Tibial nerve (tissue), 4 donors: ENCODE results near the gene CACNG8. TPM values are rescaled to one million over a fixed set of nuclear protein-coding genes. Genes with fewer than 3 reads are reported as not detected.

Experiments
- DNase-seq, 2 donors: peaks; one replicate each; pipeline ENCODE4 v3.0.0-alpha.2; 2019; ENCODE audit warnings: low spot score in 2 of 2
- H3K27ac ChIP-seq, 4 donors: fragments of 200-600 bp; sonication (generic) in 3 of 4; one replicate each; pipeline ENCODE4 v1.5.1; 2017 to 2019; ENCODE audit warnings: mild to moderate bottlenecking in 1 of 4
- H3K27me3 ChIP-seq, 2 donors: fragments of 200-600 bp; sonication (generic) in 1 of 2; one replicate each; pipeline versions ENCODE4 v1.5.1 to v1.6.0; 2017 to 2019
- H3K36me3 ChIP-seq, 3 donors: fragments of 200-600 bp; sonication (generic); one replicate each; pipeline ENCODE4 v1.5.1; 2018 to 2019
- H3K4me1 ChIP-seq, 4 donors: fragments of 200-600 bp; sonication (generic) in 3 of 4; one replicate each; pipeline ENCODE4 v1.5.1; 2017 to 2019
- H3K4me3 ChIP-seq, 4 donors: fragments of 200-600 bp; sonication (generic) in 3 of 4; one replicate each; pipeline ENCODE4 v1.5.1; 2017 to 2019; ENCODE audit warnings: mild to moderate bottlenecking in 1 of 4, moderate library complexity in 1 of 4
- H3K9me3 ChIP-seq, 4 donors: fragments of 200-600 bp; sonication (generic) in 3 of 4; one replicate each; pipeline ENCODE4 v1.5.1; 2017 to 2019
- EP300 ChIP-seq, 2 donors: sonication (generic); formaldehyde crosslinking; IDR thresholded peaks; one replicate each; pipeline ENCODE4 v1.6.1; 2017; ENCODE audit warnings: antibody characterized with exemption in 2 of 2, mild to moderate bottlenecking in 1 of 2
- POLR2A ChIP-seq, 2 donors: fragments of 450-650 bp; IDR thresholded peaks; one replicate each; pipeline ENCODE4 v1.6.1; 2017; ENCODE audit warnings: antibody characterized with exemption in 2 of 2, mild to moderate bottlenecking in 2 of 2, moderate library complexity in 2 of 2
- WGBS, 2 donors: methylation state at CpG; one replicate each; pipeline ENCODE4 v1.1.5; 2018; 5-methylcytosine and 5-hydroxymethylcytosine counted together
- total RNA-seq, 4 donors: library from RNA; depleted of rRNA; stranded (reverse); fragments of >200 nt; gene quantifications; one replicate each; pipeline ENCODE4 v1.1.0, GENCODE V29; 2016
- TF ChIP-seq, protein P1 (sequence below), 5 experiments: fragments of 200-600 bp in 3 of 5; fragments of 450-650 bp in 2 of 5; sonication (generic) in 3 of 5; IDR thresholded peaks; one replicate each; pipeline ENCODE4 v1.5.1; 2016 to 2019; ENCODE audit warnings: antibody characterized with exemption in 5 of 5, mild to moderate bottlenecking in 3 of 5, moderate library complexity in 2 of 5

The CACNG8 gene
- total RNA-seq, 4 donors from 2014 or later, result not detected

DNA sequence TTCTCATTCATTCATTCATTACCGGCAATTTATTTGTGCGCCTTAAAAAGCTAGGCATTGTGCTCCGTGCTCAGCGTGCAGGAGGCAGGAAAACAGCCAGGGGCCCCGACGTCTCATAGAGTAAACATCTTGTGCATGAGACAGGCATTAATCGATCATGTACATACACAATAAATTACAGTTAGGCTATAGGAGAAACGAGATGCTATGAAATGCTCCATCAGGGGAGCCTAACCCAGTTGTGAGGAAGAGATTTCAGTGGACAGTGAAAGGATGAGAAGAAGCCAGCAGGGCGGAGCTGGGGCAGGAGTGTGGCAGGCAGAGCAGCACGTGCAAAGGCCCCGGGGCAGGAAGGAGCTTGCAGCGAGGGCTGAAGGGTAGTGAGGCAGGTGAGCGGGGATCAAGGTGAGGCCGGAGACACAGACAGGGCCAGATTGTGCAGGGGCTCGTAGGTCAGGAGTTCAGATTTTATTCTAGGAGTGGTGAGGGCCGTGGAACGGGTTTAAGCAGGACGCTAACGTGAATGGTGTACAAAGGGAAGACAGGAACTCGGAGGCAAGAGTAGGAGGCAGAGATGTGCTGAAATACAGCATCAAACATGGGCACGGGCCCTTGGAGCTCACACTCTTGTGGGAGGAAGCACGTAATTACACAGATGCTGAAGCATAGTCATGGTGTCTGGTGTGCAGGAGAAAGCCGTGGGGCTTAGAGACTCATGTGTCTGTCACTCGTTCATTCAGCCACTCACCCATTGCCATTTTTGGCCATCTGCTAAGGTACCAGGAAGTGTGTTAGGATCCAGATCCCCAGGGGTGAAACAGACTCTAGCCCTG, 20.9 kb downstream of the CACNG8 start:
- peaks cover 0 to 5% (median 0%) of the 10 kb centered on the region in 4 donors for H3K9me3 ChIP-seq
- 76 to 77% methylated on average over 24 of the region's 24 CpGs for WGBS, 2 donors
- TF ChIP-seq EP300 (IDR thresholded peaks at IDR 0.05), result no peak
- no peak for TF ChIP-seq POLR2A (IDR thresholded peaks at IDR 0.05)
- no peaks in the 10 kb centered on the region for H3K36me3 ChIP-seq
- no peak for DNase-seq
- H3K4me3 ChIP-seq, result no peak overlapping the region
- peaks cover 0 to 39% of the 10 kb centered on the region in 2 donors for H3K27me3 ChIP-seq
- no peak overlapping the region for H3K27ac ChIP-seq
- H3K4me1 ChIP-seq, result peaks cover 0 to 21% (median 0%) of the 10 kb centered on the region in 4 donors

- peaks cover 0 to 18% of the 10 kb centered on the region in 2 donors for H3K27me3 ChIP-seq
Measured at GRCh38 chr19:53985863-53986262, 23.1 kb downstream of the CACNG8 start.

GRCh38 chr19:53988981-53989380, 26.2 kb downstream of the CACNG8 start:
- Histone ChIP-seq H3K4me1 (peaks cover 0 to 10% (median 0%) of the 10 kb centered on the region in 4 donors), H3K36me3 (no peaks in the 10 kb centered on the region), H3K4me3 (no peak overlapping the region), H3K27ac (no peak overlapping the region), H3K27me3 (peaks cover 4 to 29% of the 10 kb centered on the region in 2 donors), H3K9me3 (no peaks in the 10 kb centered on the region)
- WGBS, 2 donors, result 91 to 94% methylated on average over 6 of the region's 6 CpGs
- no peak for DNase-seq
- TF ChIP-seq EP300 (IDR thresholded peaks at IDR 0.05) (no peak), POLR2A (IDR thresholded peaks at IDR 0.05) (no peak)
- TF ChIP-seq, protein P1, sequence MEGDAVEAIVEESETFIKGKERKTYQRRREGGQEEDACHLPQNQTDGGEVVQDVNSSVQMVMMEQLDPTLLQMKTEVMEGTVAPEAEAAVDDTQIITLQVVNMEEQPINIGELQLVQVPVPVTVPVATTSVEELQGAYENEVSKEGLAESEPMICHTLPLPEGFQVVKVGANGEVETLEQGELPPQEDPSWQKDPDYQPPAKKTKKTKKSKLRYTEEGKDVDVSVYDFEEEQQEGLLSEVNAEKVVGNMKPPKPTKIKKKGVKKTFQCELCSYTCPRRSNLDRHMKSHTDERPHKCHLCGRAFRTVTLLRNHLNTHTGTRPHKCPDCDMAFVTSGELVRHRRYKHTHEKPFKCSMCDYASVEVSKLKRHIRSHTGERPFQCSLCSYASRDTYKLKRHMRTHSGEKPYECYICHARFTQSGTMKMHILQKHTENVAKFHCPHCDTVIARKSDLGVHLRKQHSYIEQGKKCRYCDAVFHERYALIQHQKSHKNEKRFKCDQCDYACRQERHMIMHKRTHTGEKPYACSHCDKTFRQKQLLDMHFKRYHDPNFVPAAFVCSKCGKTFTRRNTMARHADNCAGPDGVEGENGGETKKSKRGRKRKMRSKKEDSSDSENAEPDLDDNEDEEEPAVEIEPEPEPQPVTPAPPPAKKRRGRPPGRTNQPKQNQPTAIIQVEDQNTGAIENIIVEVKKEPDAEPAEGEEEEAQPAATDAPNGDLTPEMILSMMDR (IDR thresholded peaks at IDR 0.05), result no peak

More at GRCh38 chr19:53985863-53986262, 23.1 kb downstream of the CACNG8 start:
- Histone ChIP-seq H3K4me1 (peaks cover 0 to 10% (median 0%) of the 10 kb centered on the region in 4 donors), H3K4me3 (no peak overlapping the region), H3K9me3 (peaks cover 0 to 4% (median 0%) of the 10 kb centered on the region in 4 donors), H3K27ac (no peak overlapping the region), H3K36me3 (no peaks in the 10 kb centered on the region)
- TF ChIP-seq EP300 (IDR thresholded peaks at IDR 0.05), result no peak
- no peak for TF ChIP-seq POLR2A (IDR thresholded peaks at IDR 0.05)
- TF ChIP-seq, protein P1 (IDR thresholded peaks at IDR 0.05), result no peak
- 74 to 77% methylated on average over 6 of the region's 6 CpGs for WGBS, 2 donors
- no peak for DNase-seq

- Histone ChIP-seq H3K9me3 (no peaks in the 10 kb centered on the region), H3K36me3 (no peaks in the 10 kb centered on the region), H3K4me1 (peaks cover 0 to 10% (median 0%) of the 10 kb centered on the region in 4 donors), H3K4me3 (no peak overlapping the region), H3K27me3 (peaks cover 4 to 38% of the 10 kb centered on the region in 2 donors), H3K27ac (no peak overlapping the region)
- no peak for TF ChIP-seq EP300 (IDR thresholded peaks at IDR 0.05)
- no peak for TF ChIP-seq POLR2A (IDR thresholded peaks at IDR 0.05)
- TF ChIP-seq, protein P1 (IDR thresholded peaks at IDR 0.05), result no peak
- no peak for DNase-seq
- whole genome bisulfite sequencing, 2 donors, result 47 to 60% methylated on average over 18 to 22 of the region's 22 CpGs
Measured at GRCh38 chr19:53989600-53990533, 27.1 kb downstream of the CACNG8 start.

DNA sequence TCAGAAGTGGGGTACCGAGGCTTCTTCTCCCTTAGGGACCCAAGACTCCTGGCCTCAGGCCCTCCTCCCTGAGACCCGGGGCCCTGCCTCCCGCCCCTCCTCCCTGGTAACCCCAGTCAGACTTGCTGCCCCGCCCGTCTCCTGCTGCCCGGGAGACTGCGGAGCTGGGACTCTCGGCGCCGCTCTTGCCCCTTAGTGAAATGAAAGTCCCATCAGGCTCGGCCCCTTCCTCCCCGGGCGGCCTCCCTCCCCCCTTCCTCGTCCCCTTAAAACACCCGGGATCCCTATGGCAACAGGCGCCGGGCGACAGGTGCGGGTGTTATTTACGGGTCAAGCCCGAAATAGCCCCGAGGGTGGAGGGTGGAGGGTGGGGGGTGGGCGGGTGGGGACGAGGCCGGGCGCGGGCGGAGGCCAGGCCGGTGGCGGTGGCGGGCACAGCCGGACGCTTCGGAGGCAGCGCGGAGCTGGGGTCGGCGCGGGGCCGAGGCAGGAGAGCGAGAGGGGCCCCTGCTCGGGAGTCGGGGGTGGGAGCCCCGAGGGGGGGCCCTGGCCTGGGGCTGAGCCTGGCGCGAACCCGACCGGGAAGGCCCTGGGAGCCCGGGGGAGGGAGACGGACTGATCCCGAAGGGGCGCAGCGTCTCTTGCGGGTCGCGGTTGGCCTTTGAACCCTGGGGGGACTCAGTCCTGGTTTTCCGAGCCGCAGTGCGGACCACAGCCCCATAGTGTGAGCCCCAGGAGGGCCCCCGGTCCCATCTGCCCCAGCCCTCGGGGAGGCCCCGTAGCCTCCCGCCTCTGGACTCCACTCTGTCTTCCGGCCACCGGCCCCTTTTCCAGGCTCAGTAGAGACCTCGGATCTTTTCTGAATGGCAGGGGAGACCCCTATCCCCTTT, 28.7 kb downstream of the CACNG8 start, which contains the start of gene CACNG6:
CACNG6 (plus strand) TSS at position 414 of the 890 bp plus-strand sequence. CDS start 1,241 bp downstream, outside the sequence.
- DNase-seq, result no peak
- peak within 1 kb of the TSS in 2 of 4 donors; percentile 19 to 45 for H3K4me3 ChIP-seq
- WGBS, 2 donors, result 5 to 7% methylated on average over 28 to 34 of the region's 66 CpGs
- H3K27me3 ChIP-seq, result peaks cover 4 to 45% of the 10 kb centered on the region in 2 donors
- H3K27ac ChIP-seq, result no peak within 1 kb of the TSS
- H3K9me3 ChIP-seq, result no peaks in the 10 kb centered on the region
- no peaks in the 10 kb centered on the region for H3K36me3 ChIP-seq
- TF ChIP-seq POLR2A (IDR thresholded peaks at IDR 0.05) (no peak), EP300 (IDR thresholded peaks at IDR 0.05) (no peak)
- TF ChIP-seq, protein P1 (IDR thresholded peaks at IDR 0.05), result no peak
- H3K4me1 ChIP-seq, result peaks cover 0 to 10% (median 0%) of the 10 kb centered on the region in 4 donors
